Astrocyte (in vitro differentiated cells and primary cell): Measurements from ENCODE around the gene SURF6.

Source experiments
- EZH2 ChIP-seq: IDR thresholded peaks from 2 replicates; pipeline ENCODE4 v1.6.1; 2012; ENCODE audit warnings: mild to moderate bottlenecking, low read length, inconsistent platforms; ENCODE audit not compliant: insufficient read depth
- TF ChIP-seq, protein P1 (sequence below): IDR thresholded peaks from 2 replicates; pipeline ENCODE4 v1.5.1; 2011; ENCODE audit warnings: low read depth, mild to moderate bottlenecking, inconsistent platforms, low read length, moderate library complexity; ENCODE audit not compliant: insufficient read depth

- TF ChIP-seq, protein P1, sequence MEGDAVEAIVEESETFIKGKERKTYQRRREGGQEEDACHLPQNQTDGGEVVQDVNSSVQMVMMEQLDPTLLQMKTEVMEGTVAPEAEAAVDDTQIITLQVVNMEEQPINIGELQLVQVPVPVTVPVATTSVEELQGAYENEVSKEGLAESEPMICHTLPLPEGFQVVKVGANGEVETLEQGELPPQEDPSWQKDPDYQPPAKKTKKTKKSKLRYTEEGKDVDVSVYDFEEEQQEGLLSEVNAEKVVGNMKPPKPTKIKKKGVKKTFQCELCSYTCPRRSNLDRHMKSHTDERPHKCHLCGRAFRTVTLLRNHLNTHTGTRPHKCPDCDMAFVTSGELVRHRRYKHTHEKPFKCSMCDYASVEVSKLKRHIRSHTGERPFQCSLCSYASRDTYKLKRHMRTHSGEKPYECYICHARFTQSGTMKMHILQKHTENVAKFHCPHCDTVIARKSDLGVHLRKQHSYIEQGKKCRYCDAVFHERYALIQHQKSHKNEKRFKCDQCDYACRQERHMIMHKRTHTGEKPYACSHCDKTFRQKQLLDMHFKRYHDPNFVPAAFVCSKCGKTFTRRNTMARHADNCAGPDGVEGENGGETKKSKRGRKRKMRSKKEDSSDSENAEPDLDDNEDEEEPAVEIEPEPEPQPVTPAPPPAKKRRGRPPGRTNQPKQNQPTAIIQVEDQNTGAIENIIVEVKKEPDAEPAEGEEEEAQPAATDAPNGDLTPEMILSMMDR: no peak
- TF ChIP-seq EZH2: no peak
Measured at GRCh38 chr9:133347985-133348717, 12.2 kb upstream of the SURF6 start, which contains the start of the genes MED22 and RPL7A.
